ENCODE results near the gene PHACTR1. TPM values are rescaled to one million over a fixed set of nuclear protein-coding genes. Genes with fewer than 3 reads are reported as not detected.

PHACTR1 gene
- total and polyA plus RNA-seq, 2 of the 4 experiments (the other 2 are of a cell fraction), result not detected

- H3K79me1 ChIP-seq (ENCODE audit: low read depth in 1 of 2, low read length in 2 of 2), result no peaks in the 10 kb centered on the region
- H2BK5ac ChIP-seq (ENCODE audit: low read depth, low read length, poor library complexity, severe bottlenecking), result no peak overlapping the region
- H2BK20ac ChIP-seq (ENCODE audit: low read depth, low read length), result no peak overlapping the region
- H2BK15ac ChIP-seq (ENCODE audit: low read depth, low read length), result no peak overlapping the region
- H3K14ac ChIP-seq (replicated peaks; ENCODE audit: low read depth, low read length), result no peak overlapping the region
- intact Hi-C loops (cut with micrococcal nuclease), result no loop called here
- H3K36me3 ChIP-seq (ENCODE audit: control insufficient read depth, insufficient read depth, low read length), result no peaks in the 10 kb centered on the region
- no peaks in the 10 kb centered on the region for H4K20me1 ChIP-seq (ENCODE audit: insufficient read depth, low read length)
- no peak overlapping the region for H2AFZ ChIP-seq (replicated peaks; ENCODE audit: low read length, poor library complexity)
- no peak overlapping the region for H2BK120ac ChIP-seq (ENCODE audit: low read depth, low read length)
- no peak overlapping the region for H4K5ac ChIP-seq (ENCODE audit: low read depth, low read length)
- H3K4ac ChIP-seq (ENCODE audit: low read depth, low read length), result no peak overlapping the region
- dilution Hi-C loops (cut with HindIII; ENCODE audit: low sequenced_read_pairs, unreplicated experiment), result no loop called here
- no peak overlapping the region for H2AK5ac ChIP-seq (ENCODE audit: low read depth, low read length)
- H3K4me3 ChIP-seq (ENCODE audit: insufficient read depth, low read depth, low read length), result no peak overlapping the region
- BruUV-seq (replicated peaks), result no TSS peak
- H4K8ac ChIP-seq (ENCODE audit: low read depth in 2 of 2, low read length in 2 of 2), result no peak overlapping the region
- no peak overlapping the region for H3K4me2 ChIP-seq (ENCODE audit: low read depth, low read length)
- H4K91ac ChIP-seq (ENCODE audit: insufficient read depth, low read depth, low read length), result no peak overlapping the region
- H3K27ac ChIP-seq (ENCODE audit: insufficient read depth, low read length), result no peak overlapping the region
- DNase-seq, result no peak
- H3K4me1 ChIP-seq (ENCODE audit: control insufficient read depth, insufficient read depth, low read length), result no peaks in the 10 kb centered on the region
- no peak for ATAC-seq (ENCODE audit: low read depth)
- H3K27me3 ChIP-seq (ENCODE audit: control insufficient read depth, insufficient read depth, low read length), result peaks cover 32% of the 10 kb centered on the region
- WGBS, 2 experiments (ENCODE audit: extremely low coverage in 2 of 2, insufficient read length in 1 of 2), result 16% methylated on average over 13 of the region's 40 CpGs; no CpG with 5 or more reads in 1 of the 2 experiments
- no peaks in the 10 kb centered on the region for H3K9me3 ChIP-seq (ENCODE audit: control insufficient read depth, insufficient read depth, low read length)
- no peak overlapping the region for H3K23ac ChIP-seq (ENCODE audit: low read depth, low read length)
- no peak overlapping the region for H3K18ac ChIP-seq (ENCODE audit: low read depth, low read length)
- CTCF ChIA-PET, result no interaction called here
- no peak overlapping the region for H3K9ac ChIP-seq (ENCODE audit: low read depth, low read length)
- no peaks in the 10 kb centered on the region for H3K9me1 ChIP-seq (ENCODE audit: insufficient read depth, low read length)
- no peak overlapping the region for H3K56ac ChIP-seq (ENCODE audit: extremely low read depth, insufficient read depth, low read length)
- POLR2A ChIA-PET (ENCODE audit: unreplicated experiment), result no interaction called here
- H2AK9ac ChIP-seq (replicated peaks; ENCODE audit: low read depth, low read length, poor library complexity), result no peak overlapping the region
- in situ Hi-C loops (cut with MboI; ENCODE audit: low sequenced_read_pairs), result no loop called here
- no peak for TF ChIP-seq MXI1 (IDR thresholded peaks at IDR 0.05; ENCODE audit: borderline replicate concordance, low read depth, low read length)
- no peak for TF ChIP-seq RFX5 (IDR thresholded peaks at IDR 0.05; ENCODE audit: low read depth, low read length)
- no peak for TF ChIP-seq FOS (IDR thresholded peaks at IDR 0.05; ENCODE audit: low read depth, low read length)
- TF ChIP-seq MAZ (IDR thresholded peaks at IDR 0.05; ENCODE audit: borderline replicate concordance, low read depth, low read length), result no peak
- TF ChIP-seq NFE2L2 (IDR thresholded peaks at IDR 0.05; ENCODE audit: low read depth, low read length), result no peak
- TF ChIP-seq MAFK (IDR thresholded peaks at IDR 0.05; ENCODE audit: low read depth, low read length), result no peak
- no peak for TF ChIP-seq RCOR1 (IDR thresholded peaks at IDR 0.05; ENCODE audit: insufficient replicate concordance, low read length)
- no peak for TF ChIP-seq RAD21 (IDR thresholded peaks at IDR 0.05; ENCODE audit: low read length)
- TF ChIP-seq CHD1 (IDR thresholded peaks at IDR 0.05; ENCODE audit: low read depth, low read length), result no peak
- no peak for TF ChIP-seq USF2 (IDR thresholded peaks at IDR 0.05; ENCODE audit: low read depth, low read length)
- TF ChIP-seq BHLHE40 (IDR thresholded peaks at IDR 0.05; ENCODE audit: low read depth, low read length), result no peak
- no peak for TF ChIP-seq SMC3 (IDR thresholded peaks at IDR 0.05; ENCODE audit: low read depth, low read length)
- no peak for TF ChIP-seq CTCF (conservative IDR thresholded peaks at IDR 0.05; ENCODE audit: low read depth, low read length)
- TF ChIP-seq CEBPB (IDR thresholded peaks at IDR 0.05; ENCODE audit: low read depth, low read length), result no peak
- TF ChIP-seq ELK1 (IDR thresholded peaks at IDR 0.05; ENCODE audit: borderline replicate concordance, low read depth, low read length), result no peak
Observed at GRCh38 chr6:13014504-13015378, 298.2 kb downstream of the PHACTR1 start.
